H1 (cell line): ENCODE measurements around the gene CABP4. TPM values are rescaled to one million over a fixed set of nuclear protein-coding genes. Genes with fewer than 3 reads are reported as not detected.

ENCODE experiments used
- ASH2L ChIP-seq: fragments of 200-600, 300-600 bp; sonication (generic); IDR thresholded peaks from one replicate; pipeline ENCODE4 v1.7.1; 2017; ENCODE audit warnings: low read length
- CBX5 ChIP-seq: fragments of 300-800, 300-1000 bp; sonication (generic); IDR thresholded peaks from 2 replicates; pipeline ENCODE4 v1.7.1; 2016; ENCODE audit warnings: antibody characterized with exemption, low read length, low read depth
- CTCF ChIP-seq, 3 experiments: IDR thresholded peaks; 1 replicate in 2 of 3; 2 replicates in 1 of 3; pipeline versions ENCODE4 v1.5.1 to v1.6.1; 2011; ENCODE audit warnings: low read length in 3 of 3, mild to moderate bottlenecking in 3 of 3, inconsistent platforms in 2 of 3, low read depth in 1 of 3, moderate library complexity in 1 of 3; ENCODE audit not compliant: insufficient read depth in 1 of 3; ENCODE audit errors: control extremely low read depth in 1 of 3
- EGR1 ChIP-seq: IDR thresholded peaks from 2 replicates; pipeline ENCODE4 v1.6.1; 2011; ENCODE audit warnings: low read depth, low read length, borderline replicate concordance
- FOSL1 ChIP-seq: IDR thresholded peaks from 2 replicates; pipeline ENCODE4 v1.6.1; 2011; ENCODE audit warnings: mild to moderate bottlenecking, low read depth, low read length, moderate library complexity; ENCODE audit not compliant: insufficient read depth
- JUND ChIP-seq: IDR thresholded peaks from 2 replicates; pipeline ENCODE4 v1.6.1; 2011; ENCODE audit warnings: mild to moderate bottlenecking, improper control_type of control experiment, low read length
- NRF1 ChIP-seq: IDR thresholded peaks from 2 replicates; pipeline ENCODE4 v1.6.1; 2011; ENCODE audit warnings: mild to moderate bottlenecking, low read depth, low read length, improper control_type of control experiment
- RAD21 ChIP-seq, 2 experiments: IDR thresholded peaks in 1 of 2; conservative IDR thresholded peaks in 1 of 2; 2 replicates each; pipeline ENCODE4 v1.6.1; 2011; ENCODE audit warnings: low read depth in 2 of 2, low read length in 2 of 2, improper control_type of control experiment in 1 of 2, inconsistent platforms in 1 of 2, mild to moderate bottlenecking in 1 of 2, moderate library complexity in 1 of 2
- SIN3A ChIP-seq, 2 experiments: IDR thresholded peaks in 1 of 2; conservative IDR thresholded peaks in 1 of 2; 2 replicates each; pipeline ENCODE4 v1.6.1; 2011 to 2012; ENCODE audit warnings: low read length in 2 of 2, improper control_type of control experiment in 1 of 2, low read depth in 1 of 2, mild to moderate bottlenecking in 1 of 2
- SRF ChIP-seq: IDR thresholded peaks from 2 replicates; pipeline ENCODE4 v1.6.1; 2011; ENCODE audit warnings: mild to moderate bottlenecking, low read depth, low read length, moderate library complexity
- TEAD4 ChIP-seq: IDR thresholded peaks from 2 replicates; pipeline ENCODE4 v1.6.1; 2012; ENCODE audit warnings: low read depth, low read length, inconsistent platforms, mixed read lengths
- USF2 ChIP-seq: IDR thresholded peaks from 2 replicates; pipeline ENCODE4 v1.6.1; 2011; ENCODE audit warnings: low read length, improper control_type of control experiment
- polyA plus RNA-seq, 7 experiments: library from polyadenylated mRNA; depleted of rRNA in 3 of 7; stranded (reverse) in 5 of 7; unstranded in 2 of 7; fragments of >200 nt in 5 of 7; fragments of 200-250 nt in 2 of 7; gene quantifications; 1 replicate in 5 of 7; 2 replicates in 1 of 7; 4 replicates in 1 of 7; pipeline versions ENCODE4 v1.2.1 to v1.2.3, GENCODE V29; 2011 to 2013; ENCODE audit warnings: missing spikeins in 2 of 7, mixed read lengths in 2 of 7
- total RNA-seq: library from RNA; stranded (reverse); fragmentation: NEBNext Ultra II Directional; extraction: Animal tissue kit (Norgen Biotek cat#: 25700); gene quantifications from 2 replicates; pipeline ENCODE4 v1.2.1, GENCODE V29; 2021

Gene CABP4
- total and polyA plus RNA-seq, 2 of the 8 experiments (the other 6 are each of a cell fraction or from before 2014, with no cell fraction given) = not detected

- TF ChIP-seq EGR1 (no peak), FOSL1 (no peak), NRF1 (no peak), RAD21 (IDR thresholded peaks at IDR 0.05 in 1 of 2, conservative IDR thresholded peaks at IDR 0.05 in 1 of 2; ENCODE audit: low read depth in 2 of 2, low read length in 2 of 2) (no peak), USF2 (no peak), CBX5 (no peak), ASH2L (no peak), SIN3A (conservative IDR thresholded peaks at IDR 0.05 in 1 of 2, IDR thresholded peaks at IDR 0.05 in 1 of 2; ENCODE audit: low read depth in 1 of 2, low read length in 2 of 2) (0 out of 4 replicates have a peak, but pooled peaks of 1 of the 2 experiments have one; percentile 55), JUND (no peak), SRF (no peak), TEAD4 (no peak), CTCF (IDR thresholded peaks at IDR 0.05; ENCODE audit: control extremely low read depth in 1 of 3, insufficient read depth in 1 of 3, low read depth in 1 of 3, low read length in 3 of 3) (no peak)
Measured at GRCh38 chr11:67420646-67421429, 34.3 kb upstream of the CABP4 start (continued).
